ENCODE data around the gene CDRT4.

The CDRT4 gene

DNA sequence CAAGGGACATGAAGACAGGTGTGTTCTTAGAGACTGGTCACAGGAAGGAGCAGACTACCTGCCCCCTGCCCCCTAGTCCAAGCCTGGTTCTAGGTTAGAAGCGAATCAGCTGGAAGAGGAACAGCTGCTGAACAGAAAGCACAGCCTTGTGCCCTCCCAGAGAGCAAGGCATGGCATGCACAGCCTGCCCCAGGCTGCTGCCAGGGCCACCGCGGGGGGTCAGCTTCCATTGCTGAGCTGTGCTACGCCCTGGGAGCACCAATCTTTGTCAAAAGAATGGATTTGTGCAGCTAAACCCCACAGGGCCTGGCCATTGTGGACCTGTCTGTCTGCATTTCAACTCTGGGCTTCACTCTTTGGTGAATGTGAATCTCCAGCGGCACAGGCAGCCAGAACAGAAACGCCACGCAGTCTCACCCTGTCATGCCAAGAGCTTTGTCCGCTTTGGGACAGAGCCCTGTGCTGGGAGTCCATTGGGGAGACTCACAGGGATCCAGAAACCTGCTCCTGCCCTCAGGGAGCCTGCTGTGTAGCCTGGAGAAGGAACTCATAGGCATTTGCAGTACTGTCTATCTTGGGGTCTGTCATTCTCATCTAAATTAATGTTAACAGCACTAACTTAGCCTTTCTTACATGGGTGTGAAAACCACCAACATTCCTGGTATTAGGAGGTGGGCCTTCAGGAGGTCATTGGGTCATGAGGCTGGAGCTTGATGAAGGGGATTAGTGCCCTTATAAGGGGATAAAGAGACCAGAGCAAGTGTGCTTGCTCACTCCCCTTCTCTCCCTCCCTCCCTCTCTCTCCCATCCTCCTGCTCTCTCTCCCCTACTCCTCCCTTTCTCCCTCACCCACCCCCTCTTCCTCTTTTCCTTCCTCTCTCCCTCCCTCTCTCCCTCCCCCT lies 25.6 kb upstream of the CDRT4 start:
- no peak for DNase-seq

DNA sequence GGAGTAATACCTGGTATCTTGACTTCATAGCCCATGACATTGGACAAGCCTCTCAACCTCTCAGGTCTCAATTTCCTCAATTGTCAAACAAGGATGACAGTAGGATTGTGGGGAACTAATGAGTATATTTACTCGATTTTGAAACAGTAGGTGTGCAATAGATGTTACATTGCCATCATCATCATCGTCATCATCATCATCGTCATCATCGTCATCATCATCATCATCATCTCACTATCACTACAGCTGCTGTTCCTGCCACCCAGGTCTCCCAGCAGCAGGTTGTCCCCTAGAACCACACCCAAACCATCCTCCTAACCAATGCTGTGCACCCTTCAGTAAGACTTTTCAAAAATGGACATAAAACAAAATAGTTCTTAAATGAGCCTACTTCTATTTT lies 24.8 kb upstream of the CDRT4 start:
- DNase-seq = no peak

DNA sequence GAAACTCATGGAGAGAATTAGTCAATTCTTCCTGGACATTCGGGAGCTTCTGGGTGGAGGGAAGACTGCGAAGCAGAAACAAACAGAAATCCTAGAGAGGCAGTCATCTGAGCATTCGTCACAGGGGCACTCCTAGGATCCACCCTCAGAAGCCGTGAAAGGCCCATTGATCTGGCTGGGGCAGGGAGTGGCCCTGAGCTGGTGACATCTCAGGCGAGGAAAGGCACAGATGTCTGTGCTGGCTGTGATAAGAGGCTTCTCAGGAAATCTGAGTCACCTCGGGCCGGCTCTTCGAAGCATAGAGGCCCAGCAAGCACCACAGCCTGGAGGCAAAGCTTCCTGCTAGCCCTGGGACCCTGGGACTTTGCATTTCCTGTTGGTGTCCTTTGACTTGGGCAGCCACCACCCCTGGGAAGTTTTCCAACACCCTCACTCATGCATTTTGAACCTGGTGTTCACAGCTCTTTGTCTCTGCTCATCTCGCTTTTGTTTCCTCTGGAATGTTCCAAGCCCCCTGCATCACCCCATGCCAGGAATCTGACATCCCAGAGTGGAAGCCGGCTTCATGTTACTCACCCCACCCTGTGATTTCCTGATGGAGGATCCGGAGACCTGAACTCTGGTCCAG lies 23.3 kb upstream of the CDRT4 start:
- DNase-seq = no peak

DNA sequence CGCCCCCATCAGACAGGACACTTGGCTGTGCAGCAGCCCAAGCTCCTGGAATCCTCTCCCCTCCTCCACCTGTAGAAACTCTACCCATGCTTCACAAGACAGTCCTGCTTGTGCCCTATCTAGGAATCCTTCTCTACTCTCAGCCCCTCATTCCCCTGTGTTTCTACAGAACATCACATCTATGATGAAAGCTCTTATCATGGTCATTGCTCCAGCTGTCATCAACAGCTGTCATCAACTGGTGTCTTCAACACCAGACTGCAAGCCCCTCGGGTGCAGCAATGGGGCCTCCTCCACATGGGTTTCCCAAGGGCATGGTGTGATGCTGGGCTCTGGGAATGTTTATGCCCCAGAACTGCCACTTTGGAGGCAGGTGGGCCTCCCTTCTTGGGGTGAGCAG lies 21.1 kb upstream of the CDRT4 start:
- DNase-seq = no peak

DNA sequence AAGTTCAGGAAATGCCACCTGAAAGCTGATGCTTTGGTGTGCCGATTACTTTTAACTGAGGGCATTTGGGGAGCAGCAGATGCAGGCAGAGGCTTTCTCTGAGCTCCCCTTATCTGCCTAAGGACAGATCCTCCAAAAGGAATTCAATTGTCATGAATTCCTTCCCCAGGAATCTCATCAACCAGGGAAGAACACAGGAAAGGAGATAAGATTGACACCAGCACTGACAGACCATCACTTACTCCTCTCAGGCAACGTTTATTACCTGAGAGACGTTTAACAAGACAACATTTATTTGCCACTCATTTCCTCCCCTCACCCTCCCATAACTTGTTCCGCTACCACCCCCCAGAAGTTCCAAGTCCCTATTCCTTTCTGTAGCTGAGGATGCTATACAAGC lies 17.6 kb upstream of the CDRT4 start:
- no peak for DNase-seq

DNA sequence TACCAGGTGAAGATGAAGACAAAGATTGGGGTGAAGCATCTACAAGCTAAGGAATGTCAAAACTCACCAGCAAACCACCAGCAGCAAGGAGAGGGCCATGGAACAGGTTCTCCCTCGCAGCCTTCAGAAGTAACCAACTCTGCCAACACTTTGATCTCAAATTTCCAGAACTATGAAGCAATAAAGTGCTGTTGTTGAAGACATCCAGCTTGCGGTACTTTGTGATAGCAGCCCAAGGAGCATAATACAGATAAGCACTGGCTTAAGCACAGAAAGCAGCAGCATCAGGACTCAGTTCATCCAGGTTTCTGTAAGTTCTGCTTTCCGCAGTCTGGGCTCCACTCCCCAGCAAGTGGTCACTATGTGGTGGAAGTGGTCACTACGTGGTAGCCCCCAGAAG lies 16.0 kb upstream of the CDRT4 start:
- DNase-seq = no peak

DNA sequence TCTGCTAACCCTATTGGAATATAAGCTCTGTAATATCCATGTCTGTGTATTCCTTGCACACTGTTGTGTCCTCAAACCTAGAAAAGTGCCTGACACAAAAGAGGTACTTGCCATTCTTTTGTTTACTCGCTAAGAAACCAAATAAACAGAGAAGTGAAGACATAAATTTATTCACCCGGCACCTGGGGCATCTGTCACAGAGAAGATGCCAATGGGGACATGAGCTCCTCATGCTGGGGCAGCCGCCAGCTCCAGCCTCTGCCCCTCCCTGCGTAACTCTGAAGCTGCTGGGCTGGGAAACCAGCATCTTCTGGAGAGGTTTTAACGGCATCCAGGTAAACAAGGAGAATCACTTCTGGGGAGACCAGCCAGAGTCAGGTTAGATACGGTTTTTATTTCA lies 15.1 kb upstream of the CDRT4 start:
- no peak for DNase-seq

DNA sequence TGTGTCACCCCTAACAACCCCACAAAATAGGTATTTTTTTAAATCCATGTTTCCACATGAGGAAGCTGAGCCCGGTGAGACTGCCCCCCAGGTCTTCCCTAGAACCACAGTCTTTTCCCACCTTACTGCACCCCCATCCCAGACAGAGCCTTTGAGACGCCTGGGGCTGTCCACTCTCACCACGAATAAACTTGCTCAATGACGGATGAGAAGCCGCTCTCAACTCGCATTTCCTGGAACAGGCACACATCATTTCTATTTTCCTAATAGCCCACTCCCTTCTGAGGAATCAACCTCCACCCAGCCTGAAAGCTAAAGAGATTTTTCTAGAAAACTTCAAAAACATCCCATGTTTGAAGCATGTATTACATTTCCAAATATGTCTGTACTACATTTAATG lies 14.1 kb upstream of the CDRT4 start:
- DNase-seq = no peak

DNA sequence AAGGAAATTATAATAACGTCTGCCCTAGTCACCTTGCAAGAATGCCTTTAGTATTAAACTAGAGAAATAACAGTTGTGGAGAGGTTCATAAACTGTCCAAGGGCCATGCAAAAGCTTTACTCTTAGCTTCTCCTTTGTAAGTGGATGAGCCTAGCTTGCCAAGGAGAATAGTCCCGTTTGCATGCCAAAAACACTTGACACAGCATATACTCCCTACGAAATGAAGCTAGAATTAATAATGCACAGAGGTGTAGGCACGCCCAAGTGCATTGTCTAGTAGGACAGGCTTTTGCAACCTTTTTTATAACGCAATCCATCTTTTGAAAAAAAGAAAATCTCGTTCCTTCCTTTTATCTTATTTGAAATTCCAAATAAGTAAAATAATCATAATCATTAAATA lies 12.8 kb upstream of the CDRT4 start:
- no peak for DNase-seq

DNA sequence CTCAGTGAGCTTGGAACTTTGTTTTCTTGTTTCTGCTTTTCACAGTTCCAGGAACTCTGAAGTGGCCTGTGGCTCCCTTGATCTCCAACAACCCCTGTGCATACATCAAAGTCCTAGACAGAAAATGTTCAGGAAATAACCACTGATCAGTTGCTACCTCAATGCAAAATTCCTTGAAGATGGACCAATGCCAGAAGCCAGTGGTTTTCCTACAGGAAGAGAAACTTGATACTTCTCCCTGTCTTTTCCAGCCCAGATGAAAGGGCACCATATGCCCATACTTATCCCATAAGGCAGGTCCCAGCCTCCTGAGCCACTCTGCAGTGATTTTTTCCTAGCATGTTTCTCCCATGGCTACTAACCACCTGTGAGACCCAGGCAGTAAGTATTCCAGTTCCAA lies 12.3 kb upstream of the CDRT4 start:
- no peak for DNase-seq

DNA sequence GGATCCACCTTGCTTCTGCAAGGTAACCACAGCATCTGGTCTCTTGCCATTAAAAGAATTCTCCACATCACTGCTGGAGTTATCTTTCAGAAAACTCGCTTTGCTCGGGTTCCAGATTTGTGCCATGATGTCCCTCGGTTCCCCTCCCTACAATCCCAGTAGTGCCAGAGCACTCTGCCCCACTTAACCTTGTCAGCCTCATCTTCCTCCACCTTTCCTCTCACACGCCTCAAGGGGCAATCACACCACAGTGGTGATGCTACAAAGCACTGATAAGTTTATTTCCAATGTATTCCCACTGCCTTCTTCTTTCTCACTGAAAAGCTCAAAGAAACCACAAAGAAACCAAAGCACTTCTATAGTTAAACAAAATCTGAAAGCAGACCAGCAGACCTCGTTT lies 11.4 kb upstream of the CDRT4 start:
- no peak for DNase-seq

DNA sequence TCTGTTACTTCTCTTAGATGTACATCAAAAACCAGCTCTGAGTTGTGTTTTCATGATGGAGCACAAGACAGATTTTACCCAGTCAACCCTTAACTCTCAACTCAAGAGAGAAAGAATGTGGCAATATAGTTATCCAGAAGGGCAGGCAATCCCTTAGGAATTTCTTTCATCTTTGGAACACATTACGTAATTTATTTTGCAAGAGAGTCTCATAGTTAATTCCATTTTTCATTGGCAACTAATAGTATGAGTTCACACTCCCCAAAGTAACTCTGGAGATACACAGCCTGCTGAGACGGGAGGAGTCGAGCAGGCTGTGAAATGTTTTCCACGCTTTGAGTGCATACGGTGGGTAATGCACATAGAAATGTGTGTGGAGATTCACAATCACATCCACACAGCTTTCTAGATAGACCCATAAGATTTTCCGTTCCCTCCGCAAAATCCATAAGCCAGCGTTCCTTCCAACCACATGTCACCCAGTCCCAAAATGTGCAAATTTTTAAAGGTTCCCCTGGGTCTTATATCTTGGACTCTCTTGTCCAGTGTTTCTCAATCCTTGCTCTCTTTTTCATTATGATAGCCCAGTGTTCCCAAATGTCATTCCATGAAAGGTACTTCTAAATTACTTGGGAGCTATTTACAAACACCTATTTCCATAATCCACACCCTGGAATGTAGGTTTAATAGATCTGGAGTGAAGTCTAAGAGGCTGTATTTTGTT lies 8.4 kb upstream of the CDRT4 start:
- no peak for DNase-seq

DNA sequence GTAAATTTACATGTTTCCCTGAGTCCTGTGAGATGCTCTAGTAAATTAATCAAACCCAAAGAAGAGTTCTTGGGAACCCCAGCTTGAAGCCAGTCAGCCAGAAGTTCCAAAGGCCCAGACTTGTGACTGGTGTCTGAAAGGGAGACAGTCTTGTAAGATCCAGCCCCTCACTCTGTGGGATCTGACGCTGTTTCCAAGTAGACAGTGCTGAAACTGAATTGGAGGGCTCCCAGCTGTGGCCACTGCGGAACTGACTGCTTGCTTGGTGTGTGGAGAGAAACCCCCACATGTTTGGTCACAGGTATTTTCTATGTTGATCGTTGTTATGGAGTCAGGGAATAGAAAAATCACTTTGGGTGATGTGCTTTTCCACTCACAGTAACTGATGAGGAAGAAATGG lies 5.5 kb upstream of the CDRT4 start:
- DNase-seq = no peak

DNA sequence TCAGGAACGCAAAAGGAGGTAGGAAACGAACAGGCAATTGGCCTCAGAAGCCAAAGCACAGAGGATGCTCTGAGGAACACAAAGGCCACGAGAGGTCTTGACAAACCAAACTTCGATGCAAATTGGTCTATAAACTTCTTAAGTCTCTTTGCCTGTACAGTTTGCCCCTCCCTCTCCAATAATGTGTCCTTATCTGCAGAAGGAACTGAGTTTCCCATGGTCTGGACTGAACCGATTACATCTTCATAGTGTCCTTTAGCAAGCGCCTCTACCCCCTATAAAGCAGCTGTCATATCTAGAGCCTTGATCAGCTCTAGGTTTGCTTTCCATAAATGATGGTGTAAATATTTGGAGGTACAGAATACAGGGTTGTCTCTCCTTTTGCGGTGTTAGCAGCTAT lies 3.1 kb upstream of the CDRT4 start:
- DNase-seq = no peak

DNA sequence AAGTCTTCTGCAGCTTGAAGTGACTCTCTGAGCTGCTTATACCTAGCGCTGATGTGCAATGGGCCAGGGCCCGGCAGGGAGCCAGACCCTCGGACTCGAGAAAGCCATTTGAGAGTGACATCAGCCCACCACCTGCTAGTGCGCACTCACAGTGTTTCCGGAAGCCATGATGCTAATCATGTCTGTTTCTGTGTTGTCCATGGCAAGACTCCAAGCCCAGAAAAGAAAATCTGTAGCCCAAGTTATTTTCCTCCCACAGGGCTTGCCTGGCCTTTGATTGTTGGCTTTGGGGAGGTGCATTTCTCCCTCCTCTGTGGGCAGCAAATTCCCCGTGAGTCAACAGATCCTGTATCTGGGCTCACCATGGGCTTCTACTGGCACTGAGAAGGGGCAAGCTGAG lies 1.8 kb upstream of the CDRT4 start:
- no peak for DNase-seq

DNA sequence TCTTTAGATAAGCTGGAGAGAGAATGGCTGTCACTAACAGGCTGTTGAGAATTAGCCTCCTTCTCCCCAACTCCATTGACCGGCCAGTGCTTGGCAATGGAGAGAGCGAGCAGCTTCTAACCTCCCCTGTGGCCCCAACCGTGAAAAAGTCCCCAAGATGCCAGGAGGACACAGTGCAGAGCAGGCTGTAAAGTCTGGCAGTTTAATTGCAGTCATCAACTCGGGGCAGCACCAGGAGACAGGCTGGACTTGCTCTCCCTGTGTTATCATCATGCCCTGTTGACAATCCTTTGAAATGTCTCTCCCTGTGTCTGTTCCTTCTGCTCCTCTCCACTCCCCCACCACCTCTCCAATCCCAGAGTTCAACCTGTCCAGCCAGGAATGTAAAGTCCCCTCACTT lies 705 bp upstream of the CDRT4 start:
- no peak for DNase-seq

DNA sequence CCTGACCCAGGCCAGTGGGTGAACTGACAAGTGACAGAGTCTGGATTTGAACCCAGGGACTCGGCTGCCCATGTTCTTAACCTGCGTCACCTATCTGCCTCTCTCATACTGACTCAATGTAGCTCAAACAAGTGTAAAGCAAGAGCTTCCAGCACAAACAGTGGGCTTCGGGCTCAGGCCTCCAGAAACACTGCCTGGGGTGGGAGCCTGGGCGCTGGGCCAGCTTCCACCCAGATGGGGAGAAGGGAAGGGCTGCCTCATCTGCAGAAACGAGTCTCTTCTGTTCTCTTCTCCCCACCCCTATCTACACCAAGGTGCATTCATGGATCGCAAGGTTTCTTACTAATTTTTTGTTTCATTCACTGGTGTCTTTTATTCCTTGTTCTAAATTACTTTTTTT lies 1.3 kb downstream of the CDRT4 start:
- DNase-seq = no peak

DNA sequence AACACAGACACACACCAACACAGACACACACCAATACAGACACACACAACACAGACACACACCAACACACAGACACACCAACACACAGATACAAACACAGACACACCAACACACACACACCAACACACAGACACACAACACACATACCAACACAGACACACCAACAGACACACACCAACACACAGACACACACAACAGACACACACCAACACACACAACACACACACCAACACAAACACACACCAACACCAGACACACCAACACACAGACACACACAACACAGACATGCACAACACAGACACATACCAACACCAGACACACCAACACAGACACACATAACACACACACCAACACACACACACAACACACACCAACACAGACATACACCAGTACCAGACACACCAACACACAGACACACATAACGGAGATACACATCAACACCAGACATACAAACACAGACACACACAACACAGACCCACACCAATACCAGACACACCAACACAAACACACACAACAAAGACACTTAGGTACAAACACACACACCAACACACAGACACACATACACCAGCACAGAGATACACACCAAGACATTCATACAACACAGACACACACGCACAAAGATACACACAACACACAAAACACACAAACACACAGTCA lies 2.2 kb downstream of the CDRT4 start:
- no peak for DNase-seq

DNA sequence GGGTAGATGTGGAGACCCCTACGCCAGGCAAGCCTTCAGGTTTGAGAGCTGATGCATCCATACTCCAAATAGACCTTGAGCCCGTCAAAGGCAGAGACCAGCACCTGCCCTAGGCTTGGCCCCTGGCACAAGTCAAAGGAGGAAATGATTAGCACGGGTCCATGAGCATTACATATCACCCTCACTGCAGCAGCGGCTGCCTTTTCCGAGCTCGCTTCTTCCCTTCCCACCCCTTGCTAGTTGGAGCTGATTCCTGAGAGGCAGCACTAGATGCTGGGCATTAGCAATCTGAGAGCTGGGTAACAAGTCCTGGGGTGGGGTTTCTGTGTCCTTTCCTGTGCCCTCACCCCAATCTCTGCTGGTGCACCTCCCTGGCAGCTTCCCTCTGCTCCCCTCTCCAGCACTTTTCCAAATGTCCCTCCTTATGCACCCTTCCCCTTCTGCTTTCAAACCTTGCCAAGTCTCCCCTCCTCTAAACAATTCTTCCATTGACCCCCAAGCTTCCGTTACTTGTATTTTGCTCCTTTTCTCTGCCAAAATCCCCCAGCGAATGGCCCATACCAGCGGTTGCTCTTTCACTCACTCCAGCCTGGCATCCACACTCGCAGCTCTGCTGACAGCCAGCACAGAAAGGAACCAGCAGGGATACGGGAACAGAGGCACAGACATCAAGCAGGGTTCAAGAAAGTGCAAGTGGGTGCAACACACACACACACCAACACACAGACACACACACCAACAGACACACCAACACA lies 3.0 kb downstream of the CDRT4 start:
- no peak for DNase-seq

DNA sequence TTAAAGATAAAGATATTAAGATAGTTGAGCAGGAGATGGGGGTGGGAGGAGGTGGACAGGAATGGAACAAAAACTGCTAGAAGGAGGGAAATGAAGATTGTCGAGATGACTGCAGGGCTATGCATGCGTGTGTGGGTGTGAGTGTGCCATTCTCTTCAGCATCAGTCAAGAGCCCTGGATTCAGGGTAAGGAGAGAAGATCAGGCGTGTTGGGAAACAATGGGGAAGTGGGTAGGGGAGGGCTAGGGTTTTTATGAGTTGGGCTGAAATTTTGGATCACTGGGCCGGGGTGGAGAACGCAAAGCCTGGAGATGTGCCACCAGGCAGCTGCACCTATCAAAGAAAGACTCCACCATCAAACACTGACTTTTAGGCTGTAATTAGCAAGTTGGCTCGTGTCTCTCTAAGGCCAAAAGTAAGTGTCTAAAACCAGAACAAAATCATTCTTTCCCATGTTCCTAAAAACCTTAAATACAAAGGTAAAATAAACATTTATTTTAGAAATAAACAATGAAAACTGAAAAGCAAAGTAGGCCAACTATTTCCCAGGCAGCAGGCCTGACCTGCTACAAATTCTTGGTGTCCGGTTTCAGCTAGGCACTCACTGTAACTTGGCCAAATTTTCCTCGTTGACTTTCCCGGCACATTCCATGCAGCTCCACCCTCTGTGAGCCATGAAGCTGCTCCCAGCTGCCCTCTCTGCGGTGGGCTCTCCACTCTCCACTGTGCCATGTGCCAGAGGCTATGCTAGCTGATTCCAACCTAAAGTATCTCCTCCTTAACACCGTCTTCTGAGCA lies 4.2 kb downstream of the CDRT4 start:
- no peak for DNase-seq

DNA sequence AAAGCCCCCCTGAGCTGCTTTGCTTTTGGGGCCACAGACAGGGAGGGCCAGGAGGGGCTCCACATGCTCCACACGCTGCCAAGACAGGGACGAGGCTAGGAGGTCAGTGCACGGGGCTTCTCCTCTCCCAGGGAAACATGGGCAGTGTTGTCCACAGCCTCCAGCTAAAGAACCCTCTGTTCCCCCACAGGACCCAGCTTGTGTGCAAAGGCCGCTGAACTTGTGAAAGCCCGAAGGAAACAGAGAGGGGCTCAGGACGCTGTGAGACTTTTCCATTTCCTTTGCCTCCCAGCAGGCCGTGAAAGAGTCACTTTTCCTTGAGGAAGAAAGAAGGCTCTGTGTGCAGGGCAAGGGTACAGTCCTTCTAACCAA lies 9.7 kb downstream of the CDRT4 start:
- DNase-seq = no peak

All from COR-L47 (cell line).